ENCODE results near the gene FSHR.

Gene FSHR

DNA sequence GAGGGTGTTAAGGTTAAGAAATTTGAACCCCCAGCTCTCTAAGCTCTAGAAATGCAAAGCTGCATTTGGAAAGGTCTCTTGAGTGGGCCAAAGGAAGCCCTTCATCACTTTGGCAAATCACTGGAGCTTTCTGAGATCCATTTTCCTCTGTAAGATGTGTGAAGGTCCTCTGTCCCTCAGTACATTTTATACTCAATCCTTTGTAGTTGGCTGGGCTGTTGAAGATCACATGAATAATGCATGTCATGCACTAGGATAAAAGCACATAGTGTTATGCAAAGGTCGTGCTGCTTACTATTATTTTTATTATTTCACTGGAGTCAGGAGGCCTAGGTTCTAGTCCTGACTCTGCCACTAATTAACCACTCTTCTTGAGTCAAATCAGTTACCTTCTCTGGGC, 124.9 kb downstream of the FSHR start:
- no peak for DNase-seq

DNA sequence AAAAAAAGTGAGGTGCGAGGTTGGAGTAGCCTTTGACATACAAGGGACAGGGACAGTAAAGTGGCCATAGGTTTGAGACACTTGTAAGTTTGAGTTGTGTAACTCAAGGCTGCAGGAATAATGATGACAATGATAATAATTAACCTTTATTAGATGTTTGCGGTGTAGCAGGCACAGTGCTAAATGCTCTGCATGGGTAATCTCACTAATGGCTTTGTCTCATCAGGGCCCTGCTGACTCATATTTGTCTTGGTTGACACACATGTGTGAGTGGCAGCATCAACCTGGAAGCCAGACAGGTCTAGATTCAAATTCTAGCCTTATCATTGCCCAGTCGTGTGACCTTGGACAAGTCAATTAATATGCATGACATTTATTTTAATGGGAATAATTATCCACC, 126.2 kb downstream of the FSHR start:
- DNase-seq = no peak

DNA sequence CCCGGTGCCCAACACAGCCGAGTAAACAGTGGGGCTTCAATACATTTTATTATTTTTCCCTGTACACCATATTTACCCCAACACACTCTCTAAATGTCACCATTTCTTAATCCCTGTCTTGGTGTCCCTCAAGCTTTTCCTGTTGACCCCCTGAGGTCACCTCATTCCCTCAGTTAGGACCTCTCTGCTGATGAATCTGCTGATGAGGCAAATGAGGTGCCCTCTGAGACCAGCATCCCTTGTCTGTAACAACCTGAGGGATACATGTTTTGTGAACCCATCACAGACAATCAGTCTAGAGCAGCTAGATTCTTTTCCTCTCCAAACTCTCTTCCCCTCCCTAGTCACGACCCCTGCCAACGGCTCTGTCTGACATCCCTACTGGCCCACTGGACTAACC, 127.6 kb downstream of the FSHR start:
- DNase-seq = no peak

DNA sequence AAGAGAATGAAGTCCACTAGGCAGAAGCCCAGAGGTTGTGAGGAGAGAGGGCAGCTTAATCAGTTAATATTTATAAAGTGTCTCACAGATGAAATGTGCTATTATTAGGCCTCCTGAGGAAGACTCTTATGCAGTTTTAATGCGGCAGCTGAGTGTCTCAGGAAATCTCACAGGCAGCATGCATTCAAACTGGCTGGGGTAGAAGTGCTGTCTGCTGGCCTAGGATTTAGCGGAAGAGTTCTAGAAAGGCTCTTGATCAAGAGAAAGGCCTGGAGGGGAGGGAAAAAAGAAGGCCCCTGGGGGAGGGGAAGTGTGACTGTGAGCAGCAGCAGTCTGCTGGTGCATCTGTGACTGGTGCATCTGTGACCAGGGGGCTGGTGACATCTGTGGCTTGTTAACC, 133.0 kb downstream of the FSHR start:
- DNase-seq = peak; percentile 42 to 86

DNA sequence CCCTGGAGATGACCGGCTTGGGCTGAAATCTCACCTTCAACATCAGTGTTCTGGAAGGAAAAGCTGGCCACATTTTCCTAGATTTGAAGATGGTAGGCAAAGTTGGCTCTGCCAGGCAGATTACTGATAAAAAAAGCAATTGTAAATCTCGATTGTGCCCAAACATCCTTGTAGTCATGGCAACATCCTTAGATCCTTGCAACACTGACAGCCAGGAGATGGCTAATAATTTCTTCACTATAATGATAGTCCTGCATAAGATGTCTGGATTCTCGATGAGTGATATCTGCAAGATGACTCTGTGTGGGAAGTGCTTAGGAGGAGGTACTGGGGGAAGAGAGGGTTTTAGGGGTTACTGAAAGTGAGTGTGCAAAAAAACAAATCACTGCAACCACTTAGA, 149.1 kb downstream of the FSHR start:
- DNase-seq = no peak

DNA sequence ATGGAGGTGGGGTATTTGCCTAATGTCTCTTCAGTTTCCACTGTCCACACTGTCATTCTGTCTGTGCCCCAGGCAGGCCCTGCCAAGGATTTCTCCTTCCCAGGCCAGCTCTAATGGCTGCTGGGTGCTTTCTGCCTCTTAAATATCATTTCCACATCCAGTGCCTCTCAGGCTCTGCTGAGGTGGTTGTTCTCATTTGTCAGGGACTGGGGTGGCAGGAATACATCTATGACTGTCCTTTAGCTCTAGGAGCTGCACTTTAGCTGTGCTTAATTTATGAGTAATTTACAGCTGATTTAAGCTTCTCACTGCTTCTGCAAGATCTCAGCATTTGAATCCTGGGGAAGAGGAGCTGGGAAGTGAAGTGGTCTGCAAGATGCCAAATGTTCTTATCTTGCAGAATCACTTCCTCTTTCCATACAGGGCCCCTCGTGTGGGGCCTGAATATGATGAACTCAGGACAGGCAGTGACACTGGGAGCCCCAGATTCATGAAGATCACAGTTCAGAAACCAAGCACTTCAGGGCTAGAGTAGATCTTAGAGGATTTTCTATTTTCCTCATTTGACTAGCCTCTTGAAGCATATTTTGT, 150.2 kb downstream of the FSHR start:
- no peak for DNase-seq

DNA sequence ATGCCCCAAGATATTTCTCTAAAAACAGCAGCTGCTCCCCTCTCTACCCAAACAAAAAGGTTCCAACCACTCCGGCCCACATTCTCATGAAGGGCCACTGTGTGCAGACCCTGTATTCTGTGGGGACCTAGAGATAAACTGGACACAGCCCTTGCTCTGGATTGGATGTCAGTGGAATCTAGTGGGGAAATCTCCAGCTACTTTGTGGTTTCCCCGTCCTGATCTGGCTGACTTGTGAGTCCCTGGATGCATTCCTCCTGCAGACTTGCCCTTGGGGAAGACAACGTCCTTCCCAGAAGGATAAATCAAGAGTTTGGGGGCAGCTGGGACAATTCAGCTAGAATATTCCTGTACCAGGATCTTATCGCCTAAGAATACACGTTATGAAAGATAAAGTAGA, 151.1 kb downstream of the FSHR start:
- no peak for DNase-seq

DNA sequence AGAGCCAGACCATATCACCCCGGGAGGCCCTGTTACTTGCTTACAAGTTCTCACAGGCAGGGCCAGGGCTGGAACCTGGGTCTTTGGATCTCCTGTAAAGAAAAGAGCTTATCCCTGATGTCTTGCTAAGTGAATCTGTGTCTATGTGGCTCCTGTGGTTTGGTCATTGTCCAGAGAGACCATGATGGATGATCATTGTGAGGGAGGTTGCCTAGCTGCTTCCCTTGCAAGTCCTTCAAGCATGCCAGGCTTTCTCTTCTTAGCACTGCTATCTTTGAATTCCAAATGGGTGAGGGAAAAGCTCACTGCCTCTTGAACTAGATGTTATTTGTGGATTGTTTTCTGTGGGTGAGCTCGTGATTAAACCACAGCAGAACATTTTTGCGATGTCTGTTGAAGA, 151.6 kb downstream of the FSHR start:
- DNase-seq = no peak

DNA sequence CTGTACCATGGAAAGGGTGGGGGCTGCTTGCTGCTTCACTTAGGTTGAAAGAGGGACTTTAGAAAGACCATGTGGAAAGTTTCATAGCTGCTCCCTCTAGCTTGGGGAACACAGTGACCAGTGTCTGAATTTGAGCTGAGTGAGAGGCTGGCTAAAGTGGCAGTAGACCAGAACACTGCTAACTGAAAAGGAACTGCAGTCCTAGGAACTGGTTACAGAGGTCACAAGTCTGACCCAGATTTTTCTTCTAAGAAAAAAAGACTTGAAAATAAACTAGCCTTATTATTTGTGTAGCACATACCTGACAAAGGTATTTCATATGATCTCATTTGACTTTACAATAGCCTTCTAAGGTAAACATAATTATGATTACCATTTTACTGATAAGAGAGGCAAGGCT, 153.6 kb downstream of the FSHR start:
- no peak for DNase-seq

DNA sequence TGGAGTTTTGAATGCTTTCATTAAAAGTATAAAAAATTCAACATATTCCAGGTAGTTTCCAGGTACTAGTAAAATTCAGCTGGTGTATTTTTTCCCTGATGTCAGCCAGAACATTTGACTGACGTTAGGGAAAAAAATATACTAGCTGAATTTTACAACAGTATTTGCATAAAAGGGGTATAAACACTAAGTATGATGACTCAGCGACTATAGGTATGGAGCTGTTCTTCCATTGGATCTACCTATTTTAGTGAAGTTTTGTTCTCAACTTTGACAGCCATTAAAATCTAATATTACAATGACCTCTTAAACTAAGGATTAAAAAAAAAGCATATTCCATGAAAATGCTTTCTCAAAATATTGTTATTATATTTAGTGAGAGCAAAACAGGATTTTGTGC, 155.9 kb downstream of the FSHR start:
- no peak for DNase-seq

DNA sequence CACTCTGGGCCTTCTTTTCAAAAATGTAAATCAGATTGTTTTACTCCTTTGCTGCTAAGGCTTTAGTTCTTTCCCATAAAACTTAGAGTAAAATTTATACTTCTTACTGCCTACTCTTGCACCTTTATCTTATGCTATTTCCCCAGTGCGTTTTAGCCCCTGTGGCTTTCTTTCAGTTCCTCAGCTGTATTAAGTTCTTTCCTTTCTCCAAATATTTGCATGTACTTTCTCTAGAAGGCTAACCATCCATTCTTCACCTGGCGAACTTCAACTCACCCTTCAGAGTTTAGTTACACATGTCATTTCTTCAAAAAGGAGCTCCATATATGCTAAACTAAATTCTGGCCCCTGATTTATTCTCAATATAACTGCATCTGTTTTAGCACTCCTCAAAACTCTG, 160.7 kb downstream of the FSHR start:
- no peak for DNase-seq

DNA sequence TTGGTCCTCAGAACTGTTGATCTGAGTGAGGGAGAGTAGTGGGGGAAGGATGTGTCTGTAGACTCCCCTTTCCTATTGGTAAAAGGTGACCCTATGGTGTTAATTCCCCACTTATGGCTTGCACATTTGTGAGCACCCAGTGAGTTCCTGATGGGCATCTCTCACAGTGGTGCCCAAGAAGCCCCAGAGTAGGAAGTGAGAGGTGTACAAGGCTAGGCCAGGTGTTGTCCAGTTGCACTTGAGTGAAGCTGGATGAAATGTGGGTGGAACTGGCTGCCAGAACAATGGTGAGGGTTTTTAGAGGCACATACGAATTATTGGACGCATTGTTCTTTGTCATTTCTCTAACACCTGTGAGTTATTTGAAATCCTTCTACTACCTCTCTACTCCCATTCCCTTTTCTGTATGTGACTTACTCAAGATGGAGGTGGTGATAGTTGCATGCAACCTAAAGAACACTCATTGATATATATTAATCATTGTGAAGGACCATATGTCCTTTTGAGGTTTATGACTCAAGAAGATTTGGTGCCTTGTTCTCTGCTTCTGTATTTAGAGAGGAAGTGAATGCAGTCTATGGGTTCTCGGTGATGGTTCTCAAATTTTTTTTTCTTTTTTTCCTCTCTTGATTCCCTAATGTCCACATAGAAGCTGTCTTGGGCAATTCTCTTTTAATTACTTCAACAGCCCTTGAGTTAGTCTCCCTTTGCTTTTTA, 162.7 kb downstream of the FSHR start:
- no peak for DNase-seq

DNA sequence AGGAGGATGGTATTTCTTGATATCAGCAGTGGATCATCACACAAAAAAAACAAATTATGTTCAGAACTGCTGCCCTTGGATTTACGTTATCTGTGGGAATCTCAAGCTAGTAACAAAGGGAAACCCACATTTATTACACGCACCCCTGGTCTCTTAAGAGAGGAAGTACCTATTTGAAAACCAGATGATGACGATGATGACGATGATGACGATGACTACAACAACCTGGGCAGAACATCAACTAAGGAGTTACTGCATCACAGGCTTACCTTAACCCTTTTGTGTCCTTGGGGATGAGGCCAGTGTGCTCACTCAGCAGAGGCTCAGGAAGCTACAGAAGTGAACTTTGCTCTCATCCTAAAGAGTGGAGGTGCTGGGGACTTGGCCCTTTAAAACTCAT, 169.4 kb downstream of the FSHR start:
- no peak for DNase-seq

DNA sequence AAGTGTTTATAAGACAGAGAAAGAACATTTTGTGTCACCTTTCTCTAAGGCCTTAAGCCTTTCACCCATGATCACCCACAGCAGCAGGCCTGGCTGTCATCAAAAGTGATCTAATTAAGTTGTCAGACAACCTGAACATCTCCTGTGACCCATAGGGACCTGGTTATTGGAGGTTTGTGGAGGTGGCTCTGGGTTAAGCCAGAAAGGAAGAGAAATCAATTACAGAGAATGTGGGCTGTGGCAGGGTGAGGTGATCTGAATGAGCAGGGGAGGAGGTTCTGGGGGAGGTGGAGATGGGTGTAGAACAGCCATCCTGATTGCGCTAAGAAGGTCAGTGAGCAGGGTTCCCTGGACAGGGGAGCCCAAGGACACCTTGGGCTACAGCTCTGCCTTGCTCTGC, 170.8 kb downstream of the FSHR start:
- no peak for DNase-seq

DNA sequence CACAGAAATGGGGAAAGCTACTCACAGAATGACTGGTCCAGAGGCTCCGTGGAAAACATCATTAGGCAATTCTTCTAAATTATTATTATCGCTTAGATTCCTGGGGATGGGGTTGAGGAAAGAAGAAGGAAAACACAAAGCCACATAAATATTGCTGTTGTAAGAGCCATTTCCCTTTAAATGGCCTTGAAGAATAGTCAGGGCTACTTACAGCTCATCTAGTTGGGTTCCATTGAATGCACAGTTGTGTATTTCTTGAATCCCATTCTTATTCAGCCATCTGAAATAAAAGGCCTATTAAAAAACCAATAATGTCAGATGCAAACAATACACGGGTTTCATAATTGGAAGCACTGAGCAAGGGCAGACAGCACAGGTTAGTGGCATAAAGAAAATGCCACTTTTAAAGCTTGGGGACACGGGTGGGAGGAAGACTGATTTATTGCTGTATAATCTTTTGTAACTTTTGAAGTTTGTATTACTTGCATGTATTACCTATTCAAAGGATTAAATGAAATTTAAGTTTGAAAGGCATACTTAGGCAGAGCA, 171.4 kb downstream of the FSHR start:
- DNase-seq = no peak

DNA sequence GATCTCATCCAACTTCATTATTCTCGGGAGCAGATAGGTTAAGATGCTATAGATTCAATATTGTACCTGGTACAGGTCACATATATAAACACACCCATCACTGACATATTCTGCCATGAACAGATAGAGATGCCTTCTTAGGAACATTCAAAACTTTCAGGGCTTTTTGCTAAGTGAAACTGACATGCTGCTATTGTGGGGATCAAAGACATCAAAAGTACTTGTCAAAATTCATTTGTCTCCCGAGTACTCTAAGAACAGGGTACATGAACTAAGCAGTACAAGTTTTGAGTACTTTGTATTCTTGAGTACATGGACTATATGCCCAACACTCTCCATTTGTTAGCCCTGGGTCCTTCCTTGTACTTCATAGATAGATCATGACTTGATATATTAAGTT, 173.5 kb downstream of the FSHR start:
- DNase-seq = no peak

DNA sequence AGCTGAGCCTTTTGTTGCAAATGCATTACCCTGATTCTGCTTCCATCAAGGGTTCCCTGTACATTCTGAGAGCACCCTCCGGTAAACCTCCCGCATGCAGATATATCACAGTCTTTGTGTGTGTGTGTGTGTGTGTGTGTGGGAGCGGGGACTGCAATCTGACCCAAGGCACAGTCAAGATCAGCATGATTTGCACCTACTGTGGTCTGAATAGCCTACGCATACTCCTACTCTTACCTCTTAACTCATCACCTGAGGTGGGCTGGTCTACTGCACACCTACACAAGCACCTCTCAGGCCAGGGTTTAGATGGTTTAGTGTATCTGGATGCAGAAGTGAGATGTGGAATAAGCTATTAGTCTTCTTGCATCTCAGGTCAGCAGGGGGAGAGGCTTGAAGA, 174.6 kb downstream of the FSHR start:
- DNase-seq = no peak

DNA sequence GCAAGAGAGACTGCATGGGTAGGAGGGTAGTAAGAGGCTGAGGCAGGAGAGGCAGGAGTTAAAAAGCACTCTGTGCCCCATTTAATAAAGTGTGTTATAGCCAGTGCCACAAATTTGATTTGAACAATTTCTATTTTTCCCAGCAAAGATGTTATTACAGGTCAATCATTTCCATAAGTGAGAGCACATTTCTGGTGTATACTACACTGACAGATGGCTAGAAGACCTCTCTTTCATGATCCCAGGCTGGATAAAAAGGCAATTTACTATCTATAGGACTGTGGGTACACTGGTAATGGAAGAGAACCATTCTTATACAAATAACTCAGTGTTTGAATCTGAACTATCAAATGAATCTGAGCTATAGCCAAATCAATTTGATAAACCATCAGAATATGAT, 176.2 kb downstream of the FSHR start:
- no peak for DNase-seq

DNA sequence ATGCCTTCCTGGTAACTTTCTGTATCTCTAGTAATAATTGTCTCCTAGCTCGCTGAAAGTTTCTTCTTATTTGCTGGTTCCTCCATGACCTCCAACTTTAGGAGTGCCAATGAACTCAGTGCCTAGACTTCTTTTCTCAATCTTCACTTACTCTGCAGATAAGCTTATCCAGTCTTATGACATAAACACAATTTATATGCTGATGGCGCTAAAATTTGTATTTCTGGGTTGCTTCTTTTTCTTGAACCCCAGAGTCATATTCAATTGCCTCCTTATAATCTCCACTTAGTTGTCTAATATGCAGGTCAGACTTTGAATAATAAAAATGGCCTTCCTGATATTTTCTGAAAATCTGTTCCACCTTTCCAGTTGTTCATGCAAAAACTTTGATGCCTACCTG, 182.5 kb downstream of the FSHR start:
- no peak for DNase-seq

DNA sequence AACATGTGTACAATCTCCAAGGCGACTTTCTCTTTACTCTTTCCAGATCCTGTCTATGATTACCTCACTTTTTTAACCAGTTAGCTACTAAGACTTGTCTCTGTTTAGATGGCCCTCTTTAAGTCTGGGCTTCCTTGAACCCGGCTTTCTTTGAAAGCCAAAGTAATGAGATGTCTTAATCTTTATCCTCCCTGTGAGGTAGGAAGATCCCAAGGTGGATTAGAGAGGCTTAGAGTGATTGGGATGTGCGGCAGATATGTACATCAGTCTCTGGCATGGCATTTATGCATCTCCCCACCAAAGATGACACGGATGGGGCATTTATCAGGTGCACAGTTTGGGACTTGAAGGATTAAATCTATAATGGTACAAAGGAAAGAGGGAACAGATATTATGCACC, 186.3 kb downstream of the FSHR start:
- DNase-seq = no peak

DNA sequence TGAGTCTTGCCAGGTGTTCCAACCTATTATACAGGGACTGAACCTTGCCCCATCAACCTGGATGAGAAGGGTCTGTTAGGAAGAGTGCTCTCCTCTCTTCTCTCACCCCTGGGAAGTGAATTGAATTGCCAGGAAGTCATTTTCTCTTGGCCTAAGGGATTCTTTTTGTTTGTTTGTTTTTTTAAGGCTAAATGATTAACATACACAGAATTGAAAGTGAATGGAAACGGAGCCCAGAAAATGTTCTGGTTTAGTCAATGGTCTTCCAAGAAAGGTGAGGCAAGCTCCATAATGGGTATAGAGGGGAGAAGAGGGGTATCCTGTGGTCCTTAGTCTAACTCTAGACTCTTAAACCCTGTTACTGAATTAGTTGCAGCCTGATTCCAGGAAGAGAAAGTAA, 189.1 kb downstream of the FSHR start:
- no peak for DNase-seq

DNA sequence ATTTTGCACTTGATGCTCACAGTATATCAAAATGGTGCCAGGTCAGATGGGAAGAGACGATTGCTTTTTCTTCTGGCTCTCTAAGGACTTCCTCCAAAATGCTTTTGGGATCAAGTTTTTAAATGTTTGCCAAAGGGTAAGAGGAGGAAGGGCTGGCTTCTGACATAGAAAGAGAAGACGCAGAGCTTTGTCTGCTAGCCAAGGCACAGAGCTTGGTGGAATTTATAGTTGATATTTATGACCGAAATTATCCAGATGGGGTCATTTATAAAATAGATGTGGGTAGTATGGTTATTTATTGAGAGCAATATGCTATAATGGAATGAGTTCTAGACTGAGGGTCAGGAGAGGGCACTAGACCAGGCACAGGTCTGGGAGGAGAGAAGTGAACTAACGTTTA, 193.3 kb downstream of the FSHR start:
- no peak for DNase-seq

DNA sequence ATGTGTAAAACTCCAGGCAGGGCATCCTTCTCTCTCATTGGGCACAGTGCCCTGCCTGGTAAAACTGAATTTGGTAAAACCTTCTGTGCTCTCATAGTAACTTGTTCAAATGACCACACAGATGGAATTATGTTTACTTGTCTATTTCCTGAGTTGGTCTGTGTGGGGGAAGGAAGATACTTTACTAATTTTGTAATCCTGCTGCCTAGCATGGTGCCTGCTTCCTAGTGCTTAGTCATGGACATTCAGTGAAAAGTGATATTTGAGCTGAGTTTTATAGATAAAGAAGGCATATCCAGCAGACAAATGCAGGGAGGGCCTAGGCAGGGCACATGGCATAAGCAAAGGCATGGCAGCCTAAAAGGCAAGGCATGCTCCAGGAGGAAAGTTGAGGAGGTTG, 199.4 kb downstream of the FSHR start:
- no peak for DNase-seq

DNA sequence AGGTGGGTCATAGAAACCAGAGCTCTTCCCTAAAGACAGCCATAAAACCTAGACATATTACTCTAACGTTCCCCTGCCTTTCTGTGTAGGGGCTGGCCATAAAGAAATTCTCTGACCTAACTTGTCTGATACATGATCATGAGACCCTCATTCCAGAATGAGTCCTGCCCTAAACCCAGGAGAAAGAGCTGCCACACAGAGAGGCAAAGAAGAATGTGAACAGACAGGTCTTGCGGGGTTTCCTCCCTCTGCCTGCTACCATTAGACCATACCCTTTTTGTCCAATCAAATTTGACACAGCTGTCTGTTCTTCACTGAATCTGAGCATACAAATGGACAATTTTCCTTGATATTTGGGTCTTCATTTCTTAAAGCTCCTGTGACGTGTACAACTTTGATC, 200.0 kb downstream of the FSHR start:
- no peak for DNase-seq

DNA sequence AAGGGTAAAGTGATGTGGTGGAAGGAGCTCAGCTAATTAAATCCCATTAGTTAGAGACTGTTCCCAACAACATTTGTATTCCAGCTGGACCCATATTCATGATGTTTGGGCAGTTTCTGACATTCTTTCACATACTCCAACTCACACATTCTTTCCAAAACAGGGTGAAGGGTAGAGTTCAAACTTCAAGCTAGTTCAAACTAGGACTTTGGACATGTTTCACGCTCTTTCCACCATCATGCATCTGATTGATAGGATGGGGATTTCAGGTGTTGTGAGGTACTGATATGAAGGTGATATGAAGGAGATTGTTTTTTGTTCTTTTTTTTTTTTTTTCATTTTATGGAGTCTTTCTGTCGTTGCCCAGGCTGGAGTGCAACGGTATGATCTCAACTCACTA, 201.7 kb downstream of the FSHR start:
- no peak for DNase-seq
